GM12878 (cell line): ENCODE data around the gene ZNF180. TPM values are rescaled to one million over a fixed set of nuclear protein-coding genes. Genes with fewer than 3 reads are reported as not detected.
A peak's percentile ranks its signal among the peaks of the same experiment; 100 is the strongest.

Source experiments
- ATAC-seq: fragments of 200-7000 bp; cut with Tn5 transposase; 3 replicates; pipeline ENCODE4 v1.9.1; 2020; ENCODE audit warnings: mild to moderate bottlenecking, moderate library complexity
- BruUV-seq: library from RNA; stranded (reverse); fragments of 400-500 nt; replicated peaks from 2 replicates; lab custom pipeline; 2021; lab: Mats Ljungman, UMichigan
- CTCF ChIA-PET: fragments of 300-600 bp; sonication (Branson Sonifier 250); formaldehyde crosslinking; extraction: SDS; loops from one replicate; lab custom pipeline; 2021; ENCODE audit warnings: inconsistent platforms; lab: Yijun Ruan, JAX
- POLR2A ChIA-PET: fragments of 350-600 bp; formaldehyde crosslinking; extraction: SDS; loops from one replicate; lab custom pipeline; 2021; ENCODE audit warnings: inconsistent platforms; lab: Charles Lee
- RAD21 ChIA-PET: fragments of 300-600 bp; sonication (Branson Sonifier 250); formaldehyde crosslinking; loops from one replicate; lab custom pipeline; 2023; ENCODE audit warnings: antibody characterized with exemption; ENCODE audit not compliant: unreplicated experiment; lab: Charles Lee
- SMC1A ChIA-PET: fragments of 300-600 bp; sonication (Branson Sonifier 250); formaldehyde crosslinking; loops from one replicate; lab custom pipeline; 2023; ENCODE audit not compliant: unreplicated experiment, uncharacterized antibody; lab: Charles Lee
- DNase-seq: peaks from one replicate; pipeline ENCODE4 v3.0.0-alpha.2; 2011; ENCODE audit warnings: low read depth, low spot score
- FAIRE-seq: peaks from 3 replicates; lab custom pipeline; 2011; peaks lifted over from hg19 to GRCh38; lab: Jason Lieb, UNC
- H2AFZ ChIP-seq: 2 replicates; pipeline ENCODE4 v1.6.0; 2011; ENCODE audit warnings: low read depth, low read length, control low read depth; ENCODE audit not compliant: control insufficient read depth
- H3K27ac ChIP-seq: 2 replicates; pipeline ENCODE4 v1.5.1; 2011; ENCODE audit warnings: control low read depth; ENCODE audit not compliant: control insufficient read depth, insufficient read depth
- H3K27me3 ChIP-seq, 2 experiments: replicated peaks in 1 of 2; 2 replicates each; pipeline versions ENCODE4 v1.6.0 to v1.6.1; 2011; ENCODE audit warnings: low read length in 1 of 2; ENCODE audit not compliant: control insufficient read depth in 2 of 2, insufficient read depth in 2 of 2
- H3K36me3 ChIP-seq, 2 experiments: 2 replicates each; pipeline ENCODE4 v1.5.1; 2011; ENCODE audit warnings: low read length in 1 of 2; ENCODE audit not compliant: control insufficient read depth in 2 of 2, insufficient read depth in 2 of 2
- H3K4me1 ChIP-seq: 2 replicates; pipeline ENCODE4 v1.6.1; 2011; ENCODE audit warnings: mild to moderate bottlenecking, low read length, moderate library complexity, mixed read lengths; ENCODE audit not compliant: control insufficient read depth, insufficient read depth
- H3K4me2 ChIP-seq: 2 replicates; pipeline ENCODE4 v1.6.0; 2011; ENCODE audit warnings: control low read depth; ENCODE audit not compliant: control insufficient read depth, insufficient read depth
- H3K4me3 ChIP-seq: fragments of 200-600 bp; sonication (generic); 2 replicates; pipeline ENCODE4 v1.5.1; 2016
- H3K79me2 ChIP-seq: 2 replicates; pipeline ENCODE4 v1.6.0; 2011; ENCODE audit warnings: low read length; ENCODE audit not compliant: control insufficient read depth, insufficient read depth
- H3K9ac ChIP-seq: 2 replicates; pipeline ENCODE4 v1.8.0; 2011; ENCODE audit warnings: low read length, control low read depth, mixed read lengths; ENCODE audit not compliant: control insufficient read depth, insufficient read depth
- H3K9me3 ChIP-seq: replicated peaks from 3 replicates; pipeline ENCODE4 v1.5.1; 2011; ENCODE audit warnings: mild to moderate bottlenecking, low read length; ENCODE audit not compliant: control insufficient read depth, insufficient read depth
- H4K20me1 ChIP-seq: 2 replicates; pipeline ENCODE4 v1.6.0; 2011; ENCODE audit not compliant: control insufficient read depth, insufficient read depth
- BCL3 ChIP-seq: IDR thresholded peaks from 2 replicates; pipeline ENCODE4 v1.6.1; 2011; ENCODE audit warnings: borderline replicate concordance, low read depth, mild to moderate bottlenecking, moderate library complexity, low read length; ENCODE audit not compliant: insufficient read depth, poor library complexity, severe bottlenecking
- CBX5 ChIP-seq: sonication (generic); IDR thresholded peaks from 2 replicates; pipeline ENCODE4 v1.6.1; 2016; ENCODE audit warnings: low read depth, moderate library complexity, mild to moderate bottlenecking, inconsistent platforms
- E2F8 ChIP-seq: fragments of 450-650 bp; IDR thresholded peaks from 2 replicates; pipeline ENCODE4 v1.6.1; 2018; ENCODE audit warnings: mild to moderate bottlenecking, low read depth, moderate library complexity; ENCODE audit not compliant: partially characterized antibody
- ESRRA ChIP-seq: IDR thresholded peaks from 2 replicates; pipeline ENCODE4 v1.6.1; 2012; ENCODE audit warnings: mild to moderate bottlenecking, low read length, improper control_type of control experiment
- HCFC1 ChIP-seq: fragments of 150-350 bp; IDR thresholded peaks from 2 replicates; pipeline ENCODE4 v1.6.1; 2014; ENCODE audit warnings: low read length
- IKZF1 ChIP-seq: fragments of 450-650 bp; conservative IDR thresholded peaks from 2 replicates; pipeline ENCODE4 v1.6.1; 2017; ENCODE audit warnings: antibody characterized with exemption, mild to moderate bottlenecking
- IRF3 ChIP-seq: fragments of 450-650 bp; IDR thresholded peaks from 2 replicates; pipeline ENCODE4 v1.6.1; 2014; ENCODE audit warnings: mild to moderate bottlenecking
- KDM1A ChIP-seq: fragments of 200-600 bp; sonication (generic); IDR thresholded peaks from 2 replicates; pipeline ENCODE4 v1.6.1; 2016; ENCODE audit warnings: borderline replicate concordance
- KLF5 ChIP-seq: fragments of 450-650 bp; IDR thresholded peaks from 2 replicates; pipeline ENCODE4 v1.6.1; 2014; ENCODE audit warnings: mild to moderate bottlenecking; ENCODE audit not compliant: partially characterized antibody
- MAX ChIP-seq: IDR thresholded peaks from 2 replicates; pipeline ENCODE4 v1.6.1; 2012; ENCODE audit warnings: low read depth, low read length, improper control_type of control experiment
- RAD51 ChIP-seq: fragments of 450-650 bp; IDR thresholded peaks from 2 replicates; pipeline ENCODE4 v1.6.1; 2016; ENCODE audit warnings: moderate library complexity, mild to moderate bottlenecking, inconsistent platforms
- SIN3A ChIP-seq: IDR thresholded peaks from 2 replicates; pipeline ENCODE4 v1.6.1; 2012; ENCODE audit warnings: low read depth, low read length, improper control_type of control experiment
- USF2 ChIP-seq: IDR thresholded peaks from 2 replicates; pipeline ENCODE4 v1.6.1; 2011; ENCODE audit warnings: low read depth, low read length, improper control_type of control experiment, borderline replicate concordance
- ZBTB33 ChIP-seq: fragments of 450-650 bp; IDR thresholded peaks from 2 replicates; pipeline ENCODE4 v1.6.1; 2017; ENCODE audit warnings: mild to moderate bottlenecking
- WGBS: methylation state at CpG from one replicate; pipeline ENCODE4 v1.1.6; 2016; ENCODE audit warnings: low lambda C conversion rate; ENCODE audit not compliant: insufficient replicate concordance, insufficient coverage; ENCODE audit errors: missing lambda C conversion rate; 5-methylcytosine and 5-hydroxymethylcytosine counted together
- in situ Hi-C: fragments of 300-500 bp; cut with MboI; formaldehyde crosslinking; loops from 9 replicates; pipeline ENCODE4 v1.14.3; 2018; ENCODE audit warnings: mixed read lengths
- intact Hi-C: fragments of 100-400 bp; cut with micrococcal nuclease; formaldehyde crosslinking; loops from one replicate; pipeline ENCODE4 v1.14.2; 2022; ENCODE audit not compliant: unreplicated experiment
- polyA plus RNA-seq, 11 experiments: library from polyadenylated mRNA; depleted of rRNA in 4 of 11; unstranded in 6 of 11; stranded (reverse) in 5 of 11; fragments of >200 nt; fragmentation: Nextera tagmentation in 4 of 11; fragmentation: Illumina TruSeq in 1 of 11; extraction: Ambion mirVana in 4 of 11; extraction: Trizol in 1 of 11; gene quantifications; 1 replicate in 1 of 11; 2 replicates in 10 of 11; pipeline versions ENCODE4 v1.2.1 to v1.2.3, GENCODE V29; 2011 to 2016; ENCODE audit warnings: inconsistent platforms in 2 of 11, missing spikeins in 2 of 11, low read depth in 1 of 11
- total RNA-seq, 4 experiments: library from RNA; depleted of rRNA in 3 of 4; stranded (reverse); fragments of >200 nt in 3 of 4; fragmentation: Illumina TruSeq in 1 of 4; extraction: Trizol in 1 of 4; gene quantifications; 2 replicates each; pipeline versions ENCODE4 v1.2.1 to v1.2.3, GENCODE V29; 2013 to 2021

The ZNF180 gene
- total and polyA plus RNA-seq, 10 of the 15 experiments (the other 5 are each of a cell fraction or from before 2014, with no cell fraction given): 1.6 to 9.0 (median 5.5) TPM

GRCh38 chr19:44476559-44477408 is 23.5 kb downstream of the ZNF180 start:
- CTCF ChIA-PET: no interaction called here
- no peak for FAIRE-seq
- TF ChIP-seq CBX5 (peak; percentile 97), IKZF1 (no peak), MAX (no peak), USF2 (no peak), BCL3 (no peak), ZBTB33 (no peak), E2F8 (no peak), ESRRA (no peak), KDM1A (no peak), KLF5 (peak; percentile 96), RAD51 (no peak), SIN3A (no peak), IRF3 (no peak), HCFC1 (no peak)

More at GRCh38 chr19:44476559-44477408, 23.5 kb downstream of the ZNF180 start:
- in situ Hi-C loops: no loop called here
- H3K4me3 ChIP-seq: no peak overlapping the region
- H4K20me1 ChIP-seq: no peaks in the 10 kb centered on the region
- ChIA-PET RAD21 (no interaction called here), POLR2A (no interaction called here), SMC1A (no interaction called here)
- H3K4me1 ChIP-seq: no peaks in the 10 kb centered on the region
- no peaks in the 10 kb centered on the region for H3K27me3 ChIP-seq
- no peak for ATAC-seq
- no peak overlapping the region for H3K4me2 ChIP-seq
- H3K27ac ChIP-seq: no peak overlapping the region
- H2AFZ ChIP-seq: no peak overlapping the region
- BruUV-seq: TSS peak; percentile 20
- no peaks in the 10 kb centered on the region for H3K79me2 ChIP-seq
- H3K36me3 ChIP-seq: peaks cover 10 to 30% of the 10 kb centered on the region in 2 experiments
- H3K9me3 ChIP-seq: peaks cover 56% of the 10 kb centered on the region
- intact Hi-C loops: no loop called here
- no peak overlapping the region for H3K9ac ChIP-seq
- WGBS: 97% methylated on average over 7 of the region's 7 CpGs
- no peak for DNase-seq
